GM21723 (cell line): ENCODE data around the gene RPH3AL.

Source experiments
- ATAC-seq: cut with Tn5 transposase; IDR thresholded peaks from one replicate; pipeline ENCODE4 v1.9.1; 2021; ENCODE audit warnings: mild to moderate bottlenecking, moderate library complexity; ENCODE audit not compliant: unreplicated experiment

The RPH3AL gene

GRCh38 chr17:266219-266618 is 86.4 kb downstream of the RPH3AL start:
- ATAC-seq: no peak

DNA sequence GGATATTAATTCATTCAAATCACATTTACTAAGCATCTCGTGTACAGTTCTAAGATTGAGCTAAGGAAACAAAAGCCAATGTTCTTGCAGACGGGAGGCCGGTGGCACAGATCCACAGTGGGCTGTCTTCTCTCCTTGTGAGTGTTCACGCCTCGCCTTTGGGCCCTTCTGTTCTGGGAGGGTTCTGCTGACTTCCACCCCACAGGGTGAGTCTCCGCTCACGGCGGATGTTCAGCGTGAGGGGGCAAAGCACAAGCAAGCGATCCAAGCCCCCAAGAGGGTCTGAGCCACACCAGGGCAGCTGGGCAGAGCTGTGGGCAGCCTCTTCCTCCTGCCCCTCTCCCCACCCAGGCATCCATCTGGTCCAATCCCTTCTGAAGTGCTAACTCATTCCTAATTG is 86.9 kb downstream of the RPH3AL start:
- no peak for ATAC-seq

- ATAC-seq: no peak
These were observed 88.8 kb downstream of the RPH3AL start for GRCh38 chr17:263773-264172.

GRCh38 chr17:263271-263670 is 89.3 kb downstream of the RPH3AL start:
- ATAC-seq: no peak

- no peak for ATAC-seq
These were observed 91.0 kb downstream of the RPH3AL start for GRCh38 chr17:261635-262034.

DNA sequence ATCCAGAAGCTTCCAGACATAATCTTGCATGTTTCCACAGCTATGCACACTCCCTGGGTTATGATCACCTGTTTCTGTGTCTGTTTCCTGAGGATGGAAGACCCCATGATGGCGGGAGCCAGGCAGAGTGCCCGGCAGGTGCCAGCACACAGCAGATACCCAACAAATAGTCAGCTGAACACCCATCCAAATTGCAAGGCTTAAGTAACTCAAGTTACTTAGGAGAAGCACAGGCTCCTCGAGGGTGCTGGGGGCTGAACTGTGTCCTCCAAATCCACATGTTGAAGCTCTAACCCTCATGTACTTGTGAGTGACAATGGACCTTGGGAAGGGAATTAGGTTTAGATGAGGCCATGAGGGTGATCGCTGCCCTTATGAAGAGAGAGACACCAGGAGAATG is 91.7 kb downstream of the RPH3AL start:
- ATAC-seq: no peak

DNA sequence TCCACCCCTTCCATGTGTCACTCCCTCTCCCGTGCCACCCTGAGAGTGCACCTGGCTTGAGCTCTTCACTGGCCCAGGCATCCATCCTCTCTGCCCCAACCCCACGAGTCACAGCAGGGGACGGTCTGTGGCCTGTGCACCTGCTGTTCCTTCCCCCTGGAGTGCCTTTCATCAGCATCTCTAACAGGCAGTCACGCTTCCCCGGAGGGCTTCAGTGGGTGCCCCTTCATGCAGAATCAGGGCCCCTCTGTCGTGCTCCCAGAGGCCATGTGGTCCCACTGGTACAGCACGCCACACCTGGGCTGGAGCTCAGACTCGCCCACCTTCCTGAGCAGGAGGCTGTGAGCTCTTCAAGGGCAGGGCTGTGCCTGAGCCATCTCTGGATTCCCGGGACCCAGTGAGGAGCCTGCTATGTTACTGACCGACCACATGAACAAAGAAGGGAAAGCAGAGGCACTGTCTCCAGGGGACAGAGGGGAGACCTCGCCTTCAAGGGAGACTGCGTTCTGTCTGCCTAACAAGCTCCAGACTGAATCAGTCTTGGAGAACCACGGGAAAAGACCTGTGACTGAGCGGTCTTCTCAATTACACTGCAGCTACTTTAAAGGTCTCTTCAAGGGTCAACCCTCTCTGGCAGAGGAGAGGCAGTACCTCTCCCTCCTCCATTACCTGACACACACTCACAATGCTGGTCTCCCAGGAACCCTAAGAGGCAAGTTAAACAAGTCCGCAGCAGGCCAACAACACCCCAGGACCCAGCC is 92.4 kb downstream of the RPH3AL start:
- no peak for ATAC-seq

- no peak for ATAC-seq
These were observed 93.1 kb downstream of the RPH3AL start for GRCh38 chr17:259341-259976.

GRCh38 chr17:258906-259305 is 93.7 kb downstream of the RPH3AL start:
- ATAC-seq: no peak

GRCh38 chr17:258045-258734 is 94.4 kb downstream of the RPH3AL start:
- ATAC-seq: no peak

- no peak for ATAC-seq
These were observed 99.3 kb downstream of the RPH3AL start for GRCh38 chr17:253091-253846.

DNA sequence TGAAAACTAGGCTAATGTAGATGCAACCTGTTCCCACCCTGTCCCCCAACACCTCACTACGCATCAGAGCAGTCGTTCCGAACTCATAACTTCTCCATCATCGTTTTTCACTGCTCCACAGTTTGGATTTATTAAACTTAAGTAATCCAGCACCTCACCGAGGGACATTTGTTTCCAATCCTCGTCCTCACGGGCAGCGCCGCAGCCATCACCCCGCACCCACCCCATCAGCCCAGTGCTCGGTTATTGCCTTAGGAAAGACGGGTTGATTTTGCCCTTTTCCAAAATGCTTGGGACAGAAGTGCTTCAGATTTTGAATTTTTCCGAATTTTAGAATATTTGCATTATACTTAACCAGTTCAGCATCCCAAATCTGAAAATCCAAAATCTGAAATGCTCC is 100.2 kb downstream of the RPH3AL start:
- ATAC-seq: no peak

DNA sequence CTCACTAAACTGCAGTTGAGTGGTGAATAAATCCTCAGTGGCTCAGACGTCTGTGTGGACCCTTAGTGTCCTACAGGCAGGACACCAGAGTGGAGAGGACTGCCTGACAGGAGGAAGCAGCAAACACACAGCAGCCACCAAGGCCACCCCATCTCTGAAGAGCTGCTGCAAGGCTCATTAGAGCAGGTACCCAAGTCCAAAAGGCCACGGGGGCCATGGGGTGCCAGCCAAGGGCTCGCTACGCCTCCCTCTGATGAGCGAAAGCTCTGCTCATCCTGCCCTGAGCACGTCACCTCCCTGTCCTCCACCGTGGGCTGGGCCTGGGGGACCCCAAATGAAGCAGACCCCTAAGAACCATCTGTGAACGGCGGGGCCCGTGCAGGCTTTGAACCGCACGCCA is 101.1 kb downstream of the RPH3AL start:
- no peak for ATAC-seq

GRCh38 chr17:250487-251300 is 101.9 kb downstream of the RPH3AL start:
- no peak for ATAC-seq

DNA sequence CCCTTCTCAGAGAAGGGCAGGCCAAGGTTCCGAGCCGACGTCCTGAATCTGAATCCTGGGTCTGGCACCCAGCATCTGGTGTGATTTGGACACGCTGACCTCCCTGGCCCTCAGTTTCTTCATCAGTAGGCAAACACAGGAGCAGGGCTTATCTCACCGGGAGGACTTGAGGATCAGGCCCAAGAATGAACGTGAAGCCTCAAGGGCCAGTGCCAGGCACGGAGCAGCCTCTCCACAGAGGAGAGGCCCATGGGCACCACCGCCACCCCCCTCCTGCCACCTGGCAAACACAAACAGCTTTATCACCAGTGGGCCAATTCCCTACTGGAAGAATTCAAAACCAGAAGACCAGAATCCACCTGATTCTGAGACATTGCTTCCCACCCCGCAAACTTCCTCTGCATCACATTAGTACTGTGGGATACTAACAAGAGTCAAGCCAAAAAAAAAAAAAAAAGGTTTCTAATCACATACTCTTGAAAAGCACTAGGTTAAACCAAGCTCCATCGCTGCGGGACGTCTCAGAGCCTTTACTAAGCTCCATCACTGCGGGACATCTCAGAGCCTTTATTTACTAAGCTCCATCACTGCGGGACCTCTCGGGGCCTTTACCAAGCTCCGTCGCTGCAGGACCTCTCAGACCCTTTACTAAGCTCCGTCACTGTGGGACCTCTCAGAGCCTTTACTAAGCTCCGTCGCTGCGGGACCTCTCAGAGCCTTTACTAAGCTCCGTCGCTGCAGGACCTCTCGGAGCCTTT is 103.2 kb downstream of the RPH3AL start:
- no peak for ATAC-seq

DNA sequence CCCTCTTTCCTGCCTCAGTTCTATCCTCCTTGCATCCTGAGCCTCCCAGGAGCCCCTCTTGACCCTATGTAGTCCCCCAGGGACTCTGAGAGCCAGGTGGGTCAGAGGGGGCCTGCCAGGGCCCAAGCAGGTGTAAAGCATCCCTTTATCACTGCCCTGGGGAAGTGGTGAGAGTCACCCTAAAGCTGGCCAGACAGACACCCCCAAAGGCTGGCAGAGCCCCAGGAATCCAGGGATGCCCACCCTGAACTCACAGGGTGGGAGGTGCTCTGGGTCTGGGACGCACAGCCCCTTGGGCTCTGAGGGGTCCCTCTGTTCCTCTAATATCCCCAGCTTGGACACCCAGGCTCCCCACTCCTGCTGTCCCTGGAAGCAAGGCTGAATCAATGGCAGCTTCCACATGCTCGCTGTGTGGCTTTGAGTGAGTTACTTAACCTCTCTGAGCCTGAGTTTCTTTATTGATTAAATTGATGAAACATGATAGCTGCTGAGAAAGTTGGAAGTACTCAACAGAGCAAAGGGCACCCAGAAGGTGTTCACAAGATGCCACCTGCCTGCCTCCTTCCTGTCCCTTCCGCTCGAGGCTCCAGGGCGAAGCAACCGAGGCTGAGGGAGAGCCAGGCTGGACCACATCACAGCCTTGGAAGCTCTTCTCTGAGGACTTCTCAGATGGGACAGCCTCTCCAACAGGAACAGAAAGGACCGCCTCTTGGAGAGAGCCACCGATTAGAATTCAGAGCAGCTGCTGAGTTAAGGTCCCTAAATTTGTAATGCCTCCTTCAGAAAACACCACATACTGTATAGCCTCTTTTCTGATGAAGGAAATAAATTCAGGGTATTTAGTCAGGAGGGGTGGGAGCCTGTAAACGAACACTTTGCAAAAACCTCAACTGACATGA is 104.0 kb downstream of the RPH3AL start:
- ATAC-seq: no peak

- ATAC-seq: no peak
These were observed 104.8 kb downstream of the RPH3AL start for GRCh38 chr17:247767-248166.

GRCh38 chr17:246851-247421 is 105.7 kb downstream of the RPH3AL start:
- ATAC-seq: no peak
